HepG2 (cell line): ENCODE data around the gene ZC3H7B. TPM values are rescaled to one million over a fixed set of nuclear protein-coding genes. Genes with fewer than 3 reads are reported as not detected.

Experiments
- ADNP ChIP-seq: sonication (generic); formaldehyde crosslinking; IDR thresholded peaks from 2 replicates; pipeline ENCODE4 v1.4.0; 2020; ENCODE audit warnings: missing genetic modification reagents
- ATF1 ChIP-seq: IDR thresholded peaks from 2 replicates; pipeline ENCODE4 v1.6.1; 2016; ENCODE audit warnings: mild to moderate bottlenecking, control low read depth
- CREB3 ChIP-seq: sonication (generic); formaldehyde crosslinking; IDR thresholded peaks from 2 replicates; pipeline ENCODE4 v1.5.0; 2020; ENCODE audit warnings: missing genetic modification reagents
- FOXP1 ChIP-seq, 2 experiments: fragments of 450-650 bp in 1 of 2; IDR thresholded peaks; 2 replicates each; pipeline ENCODE4 v1.6.1; 2017 to 2018; ENCODE audit warnings: antibody characterized with exemption in 1 of 2
- GTF3A ChIP-seq: sonication (generic); formaldehyde crosslinking; conservative IDR thresholded peaks from 2 replicates; pipeline ENCODE4 v1.4.0; 2020; ENCODE audit warnings: mild to moderate bottlenecking, missing genetic modification reagents
- JUN ChIP-seq: sonication (generic); formaldehyde crosslinking; IDR thresholded peaks from 2 replicates; pipeline ENCODE4 v1.4.0; 2020; ENCODE audit warnings: mild to moderate bottlenecking, missing genetic modification reagents
- KDM2A ChIP-seq: sonication (generic); formaldehyde crosslinking; IDR thresholded peaks from 2 replicates; pipeline ENCODE4 v1.4.0; 2020; ENCODE audit warnings: low read depth, missing genetic modification reagents, borderline replicate concordance
- POLR2AphosphoS5 ChIP-seq: IDR thresholded peaks from 2 replicates; pipeline ENCODE4 v1.6.1; 2012; ENCODE audit warnings: low read depth, low read length
- RCOR2 ChIP-seq: IDR thresholded peaks from 2 replicates; pipeline ENCODE4 v1.6.1; 2016; ENCODE audit warnings: missing biosample characterization, missing genetic modification reagents
- SNAPC2 ChIP-seq: sonication (generic); formaldehyde crosslinking; IDR thresholded peaks from 2 replicates; pipeline ENCODE4 v1.8.1; 2022; ENCODE audit warnings: mild to moderate bottlenecking, missing genetic modification reagents
- SRF ChIP-seq: IDR thresholded peaks from 2 replicates; pipeline ENCODE4 v1.6.1; 2011; ENCODE audit warnings: mild to moderate bottlenecking, low read depth, low read length, moderate library complexity
- TCF7L2 ChIP-seq: IDR thresholded peaks from 2 replicates; pipeline ENCODE4 v1.6.1; 2011; ENCODE audit warnings: mild to moderate bottlenecking, low read depth, low read length, moderate library complexity
- ZBTB37 ChIP-seq: sonication (generic); formaldehyde crosslinking; IDR thresholded peaks from 2 replicates; pipeline ENCODE4 v1.4.0; 2020; ENCODE audit warnings: mild to moderate bottlenecking, missing genetic modification reagents
- ZNF260 ChIP-seq: sonication (generic); formaldehyde crosslinking; IDR thresholded peaks from 2 replicates; pipeline ENCODE4 v1.4.0; 2020; ENCODE audit warnings: missing genetic modification reagents, low read depth, mild to moderate bottlenecking, borderline replicate concordance
- ZNF704 ChIP-seq: sonication (generic); formaldehyde crosslinking; IDR thresholded peaks from 2 replicates; pipeline ENCODE4 v1.8.1; 2023; ENCODE audit warnings: mild to moderate bottlenecking, inconsistent platforms, moderate library complexity, missing genetic modification reagents, borderline replicate concordance
- polyA plus RNA-seq, 8 experiments: library from polyadenylated mRNA; depleted of rRNA in 3 of 8; stranded (reverse) in 7 of 8; unstranded in 1 of 8; fragments of >200 nt; fragmentation: Illumina TruSeq in 4 of 8; extraction: Trizol in 4 of 8; gene quantifications; 2 replicates each; pipeline versions ENCODE4 v1.2.1 to v1.2.3, GENCODE V29; 2011 to 2016; ENCODE audit warnings: low read depth in 4 of 8, missing spikeins in 1 of 8, mixed read lengths in 1 of 8; ENCODE audit not compliant: insufficient read depth in 1 of 8
- total RNA-seq, 5 experiments: library from RNA; depleted of rRNA; stranded (reverse); fragments of >200 nt; fragmentation: Illumina TruSeq; extraction: Trizol; gene quantifications; 2 replicates each; pipeline ENCODE4 v1.2.3, GENCODE V29; 2016; ENCODE audit warnings: low read depth in 1 of 5
- TF ChIP-seq, protein P1 (sequence below): sonication (generic); formaldehyde crosslinking; IDR thresholded peaks from 2 replicates; pipeline ENCODE4 v1.5.0; 2020; ENCODE audit warnings: mild to moderate bottlenecking, missing genetic modification reagents, borderline replicate concordance
- TF ChIP-seq, protein P2 (sequence below): IDR thresholded peaks from 2 replicates; pipeline ENCODE4 v1.6.1; 2012; ENCODE audit warnings: low read depth, low read length, improper control_type of control experiment

ZC3H7B gene
- total and polyA plus RNA-seq, 2 of the 13 experiments (the other 11 are each of a cell fraction or from before 2014, with no cell fraction given) = 26.4 to 37.2 TPM

DNA sequence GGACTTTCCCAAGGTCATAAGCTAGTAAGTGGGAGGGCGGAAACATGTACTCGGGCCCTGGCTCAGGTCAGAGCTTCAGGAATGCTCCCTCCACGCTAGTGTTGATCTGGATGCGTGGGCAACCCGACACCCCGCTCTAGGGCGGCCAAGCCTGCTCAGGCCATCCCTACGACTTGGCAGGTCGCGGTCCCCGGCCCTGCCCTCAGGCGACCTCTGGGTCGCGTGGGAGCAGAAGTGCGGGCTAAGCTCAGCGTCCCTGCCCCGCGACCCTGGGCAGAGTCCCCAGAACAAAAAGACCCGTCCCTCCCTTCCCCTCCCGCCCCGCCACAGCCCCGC lies 79.6 kb downstream of the ZC3H7B start (continued):
- TF ChIP-seq ZNF704 (CRISPR knock-in tag) (no peak; the same call in 1 of the 2 replicates), JUN (no peak), GTF3A (CRISPR knock-in tag) (no peak), TCF7L2 (no peak), ZBTB37 (CRISPR knock-in tag) (no peak), RCOR2 (no peak), SNAPC2 (no peak), CREB3 (no peak), SRF (no peak), FOXP1 (IDR thresholded peaks at IDR 0.05) (no peak), FOXP1 (CRISPR knock-in tag; IDR thresholded peaks at IDR 0.05) (no peak), POLR2AphosphoS5 (peak; percentile 65), ZNF260 (CRISPR knock-in tag) (no peak), ADNP (CRISPR knock-in tag) (no peak), KDM2A (CRISPR knock-in tag) (no peak), ATF1 (CRISPR knock-in tag) (no peak)
- TF ChIP-seq, protein P1, sequence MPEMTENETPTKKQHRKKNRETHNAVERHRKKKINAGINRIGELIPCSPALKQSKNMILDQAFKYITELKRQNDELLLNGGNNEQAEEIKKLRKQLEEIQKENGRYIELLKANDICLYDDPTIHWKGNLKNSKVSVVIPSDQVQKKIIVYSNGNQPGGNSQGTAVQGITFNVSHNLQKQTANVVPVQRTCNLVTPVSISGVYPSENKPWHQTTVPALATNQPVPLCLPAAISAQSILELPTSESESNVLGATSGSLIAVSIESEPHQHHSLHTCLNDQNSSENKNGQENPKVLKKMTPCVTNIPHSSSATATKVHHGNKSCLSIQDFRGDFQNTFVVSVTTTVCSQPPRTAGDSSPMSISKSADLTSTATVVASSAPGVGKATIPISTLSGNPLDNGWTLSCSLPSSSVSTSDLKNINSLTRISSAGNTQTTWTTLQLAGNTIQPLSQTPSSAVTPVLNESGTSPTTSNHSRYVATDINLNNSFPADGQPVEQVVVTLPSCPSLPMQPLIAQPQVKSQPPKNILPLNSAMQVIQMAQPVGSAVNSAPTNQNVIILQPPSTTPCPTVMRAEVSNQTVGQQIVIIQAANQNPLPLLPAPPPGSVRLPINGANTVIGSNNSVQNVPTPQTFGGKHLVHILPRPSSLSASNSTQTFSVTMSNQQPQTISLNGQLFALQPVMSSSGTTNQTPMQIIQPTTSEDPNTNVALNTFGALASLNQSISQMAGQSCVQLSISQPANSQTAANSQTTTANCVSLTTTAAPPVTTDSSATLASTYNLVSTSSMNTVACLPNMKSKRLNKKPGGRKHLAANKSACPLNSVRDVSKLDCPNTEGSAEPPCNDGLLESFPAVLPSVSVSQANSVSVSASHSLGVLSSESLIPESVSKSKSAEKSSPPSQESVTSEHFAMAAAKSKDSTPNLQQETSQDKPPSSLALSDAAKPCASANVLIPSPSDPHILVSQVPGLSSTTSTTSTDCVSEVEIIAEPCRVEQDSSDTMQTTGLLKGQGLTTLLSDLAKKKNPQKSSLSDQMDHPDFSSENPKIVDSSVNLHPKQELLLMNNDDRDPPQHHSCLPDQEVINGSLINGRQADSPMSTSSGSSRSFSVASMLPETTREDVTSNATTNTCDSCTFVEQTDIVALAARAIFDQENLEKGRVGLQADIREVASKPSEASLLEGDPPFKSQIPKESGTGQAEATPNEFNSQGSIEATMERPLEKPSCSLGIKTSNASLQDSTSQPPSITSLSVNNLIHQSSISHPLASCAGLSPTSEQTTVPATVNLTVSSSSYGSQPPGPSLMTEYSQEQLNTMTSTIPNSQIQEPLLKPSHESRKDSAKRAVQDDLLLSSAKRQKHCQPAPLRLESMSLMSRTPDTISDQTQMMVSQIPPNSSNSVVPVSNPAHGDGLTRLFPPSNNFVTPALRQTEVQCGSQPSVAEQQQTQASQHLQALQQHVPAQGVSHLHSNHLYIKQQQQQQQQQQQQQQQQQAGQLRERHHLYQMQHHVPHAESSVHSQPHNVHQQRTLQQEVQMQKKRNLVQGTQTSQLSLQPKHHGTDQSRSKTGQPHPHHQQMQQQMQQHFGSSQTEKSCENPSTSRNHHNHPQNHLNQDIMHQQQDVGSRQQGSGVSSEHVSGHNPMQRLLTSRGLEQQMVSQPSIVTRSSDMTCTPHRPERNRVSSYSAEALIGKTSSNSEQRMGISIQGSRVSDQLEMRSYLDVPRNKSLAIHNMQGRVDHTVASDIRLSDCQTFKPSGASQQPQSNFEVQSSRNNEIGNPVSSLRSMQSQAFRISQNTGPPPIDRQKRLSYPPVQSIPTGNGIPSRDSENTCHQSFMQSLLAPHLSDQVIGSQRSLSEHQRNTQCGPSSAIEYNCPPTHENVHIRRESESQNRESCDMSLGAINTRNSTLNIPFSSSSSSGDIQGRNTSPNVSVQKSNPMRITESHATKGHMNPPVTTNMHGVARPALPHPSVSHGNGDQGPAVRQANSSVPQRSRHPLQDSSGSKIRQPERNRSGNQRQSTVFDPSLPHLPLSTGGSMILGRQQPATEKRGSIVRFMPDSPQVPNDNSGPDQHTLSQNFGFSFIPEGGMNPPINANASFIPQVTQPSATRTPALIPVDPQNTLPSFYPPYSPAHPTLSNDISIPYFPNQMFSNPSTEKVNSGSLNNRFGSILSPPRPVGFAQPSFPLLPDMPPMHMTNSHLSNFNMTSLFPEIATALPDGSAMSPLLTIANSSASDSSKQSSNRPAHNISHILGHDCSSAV (CRISPR knock-in tag) = no peak
- TF ChIP-seq, protein P2, sequence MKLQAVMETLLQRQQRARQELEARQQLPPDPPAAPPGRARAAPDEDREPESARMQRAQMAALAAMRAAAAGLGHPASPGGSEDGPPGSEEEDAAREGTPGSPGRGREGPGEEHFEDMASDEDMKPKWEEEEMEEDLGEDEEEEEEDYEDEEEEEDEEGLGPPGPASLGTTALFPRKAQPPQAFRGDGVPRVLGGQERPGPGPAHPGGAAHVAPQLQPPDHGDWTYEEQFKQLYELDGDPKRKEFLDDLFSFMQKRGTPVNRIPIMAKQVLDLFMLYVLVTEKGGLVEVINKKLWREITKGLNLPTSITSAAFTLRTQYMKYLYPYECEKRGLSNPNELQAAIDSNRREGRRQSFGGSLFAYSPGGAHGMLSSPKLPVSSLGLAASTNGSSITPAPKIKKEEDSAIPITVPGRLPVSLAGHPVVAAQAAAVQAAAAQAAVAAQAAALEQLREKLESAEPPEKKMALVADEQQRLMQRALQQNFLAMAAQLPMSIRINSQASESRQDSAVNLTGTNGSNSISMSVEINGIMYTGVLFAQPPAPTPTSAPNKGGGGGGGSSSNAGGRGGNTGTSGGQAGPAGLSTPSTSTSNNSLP = no peak
